Natural killer cell (primary cell): ENCODE measurements around the gene INO80C. TPM values are rescaled to one million over a fixed set of nuclear protein-coding genes. Genes with fewer than 3 reads are reported as not detected.

Source experiments
- ATAC-seq, 3 donors: fragments of 150-1000 bp in 2 of 3; fragments of 200-7000 bp in 1 of 3; cut with Tn5 transposase; 1 replicate in 1 of 3; 2 replicates in 2 of 3; pipeline ENCODE4 v1.10.0; 2021; ENCODE audit warnings: mild to moderate bottlenecking in 2 of 3, moderate library complexity in 2 of 3
- DNase-seq, 2 donors: peaks; one replicate each; pipeline versions ENCODE4 v3.0.0 to v3.0.0-alpha.2; 2013 to 2021; ENCODE audit warnings: mixed read lengths in 1 of 2
- H3K27ac ChIP-seq: one replicate; pipeline ENCODE4 v1.5.1; 2013; ENCODE audit warnings: mild to moderate bottlenecking, low read length
- H3K27me3 ChIP-seq: one replicate; pipeline ENCODE4 v1.6.1; 2013; ENCODE audit warnings: low read length; ENCODE audit not compliant: control insufficient read depth, insufficient read depth
- H3K36me3 ChIP-seq: one replicate; pipeline ENCODE4 v1.6.1; 2013; ENCODE audit warnings: low read length; ENCODE audit not compliant: control insufficient read depth, insufficient read depth
- H3K4me1 ChIP-seq: one replicate; pipeline ENCODE4 v1.6.1; 2013; ENCODE audit warnings: low read length; ENCODE audit not compliant: control insufficient read depth, insufficient read depth
- H3K4me3 ChIP-seq: one replicate; pipeline ENCODE4 v1.5.1; 2013; ENCODE audit warnings: low read length
- H3K9me3 ChIP-seq: one replicate; pipeline ENCODE4 v1.6.1; 2013; ENCODE audit warnings: low read length; ENCODE audit not compliant: control insufficient read depth, insufficient read depth
- H3K27ac Mint-ChIP-seq, 2 donors: one replicate each; pipeline ENCODE4 v1.8.0; 2022; ENCODE audit warnings: mild to moderate bottlenecking in 2 of 2, mixed read lengths in 2 of 2, moderate library complexity in 1 of 2
- H3K27me3 Mint-ChIP-seq, 2 donors: one replicate each; pipeline ENCODE4 v1.8.0; 2022; ENCODE audit warnings: low read depth in 2 of 2, mixed read lengths in 2 of 2
- H3K36me3 Mint-ChIP-seq: one replicate; pipeline ENCODE4 v1.8.0; 2022; ENCODE audit warnings: mixed read lengths
- H3K4me1 Mint-ChIP-seq, 2 donors: one replicate each; pipeline ENCODE4 v1.8.0; 2022; ENCODE audit warnings: mixed read lengths in 2 of 2
- H3K4me3 Mint-ChIP-seq: one replicate; pipeline ENCODE4 v1.8.0; 2022; ENCODE audit warnings: mild to moderate bottlenecking, moderate library complexity, mixed read lengths
- H3K9me3 Mint-ChIP-seq, 2 donors: one replicate each; pipeline ENCODE4 v1.8.0; 2022; ENCODE audit warnings: mixed read lengths in 2 of 2
- WGBS: methylation state at CpG from one replicate; pipeline ENCODE4 v1.1.7; 2013; ENCODE audit warnings: missing lambda C conversion rate; ENCODE audit not compliant: insufficient coverage; 5-methylcytosine and 5-hydroxymethylcytosine counted together
- intact Hi-C: fragments of 100-400 bp; cut with micrococcal nuclease; formaldehyde crosslinking; loops from one replicate; pipeline ENCODE4 v1.14.2; 2022
- total RNA-seq, 4 donors: library from RNA; stranded (reverse); fragments of 120-200 nt in 1 of 4; gene quantifications; one replicate each; pipeline versions ENCODE4 v1.2.3 to v1.2.4, GENCODE V29; 2013 to 2022
- TF ChIP-seq, protein P1 (sequence below): fragments of 200-600 bp; IDR thresholded peaks from one replicate; pipeline ENCODE4 v1.8.0; 2022; ENCODE audit warnings: antibody characterized with exemption

INO80C gene
- total RNA-seq, 3 donors from 2014 or later (not counting 1 experiment from before 2014, with no cell fraction given) = 17.6 to 19.5 (median 19.2) TPM

DNA sequence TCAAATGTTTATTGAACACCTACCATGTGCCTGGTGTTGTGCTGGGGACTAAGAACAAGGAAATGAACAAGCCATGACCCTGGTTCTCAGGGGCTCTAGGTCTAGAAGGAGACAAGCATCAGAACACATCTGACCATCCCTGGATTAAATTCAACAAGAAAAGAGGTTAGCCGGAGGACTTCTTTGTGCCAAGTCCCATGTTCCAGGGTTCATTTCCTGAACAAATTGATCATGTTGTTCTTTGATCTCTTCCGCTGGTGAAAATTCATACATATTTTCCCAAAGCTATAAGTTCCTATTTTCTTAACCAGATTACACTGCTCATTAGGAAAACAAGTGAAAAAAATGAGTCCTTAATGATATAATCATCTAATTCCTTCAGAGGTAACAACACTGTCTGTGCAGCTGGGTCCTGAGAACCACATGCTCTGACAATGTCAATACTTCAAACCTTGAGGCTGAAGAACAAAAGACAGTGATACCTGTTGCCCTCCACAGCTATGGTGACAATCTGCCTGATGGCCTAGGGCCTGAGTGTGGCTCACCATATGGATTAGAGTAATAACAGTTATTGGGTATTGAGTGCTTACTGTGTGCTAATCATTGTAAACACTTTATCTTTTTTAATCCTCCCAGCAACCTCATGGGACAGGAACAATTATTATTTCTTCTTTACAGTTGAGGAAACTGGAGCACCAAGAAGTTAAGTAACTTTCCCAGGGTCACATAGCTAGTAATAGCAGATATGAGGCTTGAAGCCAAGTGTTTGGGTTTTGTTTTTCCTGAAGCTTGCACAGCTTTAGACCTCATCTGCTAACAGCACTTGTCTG is 24.6 kb upstream of the INO80C start:
- no peaks in the 10 kb centered on the region for H3K27me3 Mint-ChIP-seq
- WGBS = 100% methylated on average over 2 of the region's 2 CpGs
- no peaks in the 10 kb centered on the region for H3K27me3 ChIP-seq
- H3K9me3 Mint-ChIP-seq = no peaks in the 10 kb centered on the region
- TF ChIP-seq, protein P1, sequence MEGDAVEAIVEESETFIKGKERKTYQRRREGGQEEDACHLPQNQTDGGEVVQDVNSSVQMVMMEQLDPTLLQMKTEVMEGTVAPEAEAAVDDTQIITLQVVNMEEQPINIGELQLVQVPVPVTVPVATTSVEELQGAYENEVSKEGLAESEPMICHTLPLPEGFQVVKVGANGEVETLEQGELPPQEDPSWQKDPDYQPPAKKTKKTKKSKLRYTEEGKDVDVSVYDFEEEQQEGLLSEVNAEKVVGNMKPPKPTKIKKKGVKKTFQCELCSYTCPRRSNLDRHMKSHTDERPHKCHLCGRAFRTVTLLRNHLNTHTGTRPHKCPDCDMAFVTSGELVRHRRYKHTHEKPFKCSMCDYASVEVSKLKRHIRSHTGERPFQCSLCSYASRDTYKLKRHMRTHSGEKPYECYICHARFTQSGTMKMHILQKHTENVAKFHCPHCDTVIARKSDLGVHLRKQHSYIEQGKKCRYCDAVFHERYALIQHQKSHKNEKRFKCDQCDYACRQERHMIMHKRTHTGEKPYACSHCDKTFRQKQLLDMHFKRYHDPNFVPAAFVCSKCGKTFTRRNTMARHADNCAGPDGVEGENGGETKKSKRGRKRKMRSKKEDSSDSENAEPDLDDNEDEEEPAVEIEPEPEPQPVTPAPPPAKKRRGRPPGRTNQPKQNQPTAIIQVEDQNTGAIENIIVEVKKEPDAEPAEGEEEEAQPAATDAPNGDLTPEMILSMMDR = no peak
- H3K27ac Mint-ChIP-seq = no peak overlapping the region
- ATAC-seq (no peak), DNase-seq (no peak)
- H3K36me3 Mint-ChIP-seq = no peaks in the 10 kb centered on the region
- no peak overlapping the region for H3K27ac ChIP-seq
- H3K4me1 ChIP-seq = peaks cover 17% of the 10 kb centered on the region
- H3K4me3 Mint-ChIP-seq = no peak overlapping the region
- no peaks in the 10 kb centered on the region for H3K36me3 ChIP-seq
- no peaks in the 10 kb centered on the region for H3K9me3 ChIP-seq
- intact Hi-C loops = no loop called here
- peaks cover 21 to 28% of the 10 kb centered on the region in 2 donors for H3K4me1 Mint-ChIP-seq
- H3K4me3 ChIP-seq = no peak overlapping the region

DNA sequence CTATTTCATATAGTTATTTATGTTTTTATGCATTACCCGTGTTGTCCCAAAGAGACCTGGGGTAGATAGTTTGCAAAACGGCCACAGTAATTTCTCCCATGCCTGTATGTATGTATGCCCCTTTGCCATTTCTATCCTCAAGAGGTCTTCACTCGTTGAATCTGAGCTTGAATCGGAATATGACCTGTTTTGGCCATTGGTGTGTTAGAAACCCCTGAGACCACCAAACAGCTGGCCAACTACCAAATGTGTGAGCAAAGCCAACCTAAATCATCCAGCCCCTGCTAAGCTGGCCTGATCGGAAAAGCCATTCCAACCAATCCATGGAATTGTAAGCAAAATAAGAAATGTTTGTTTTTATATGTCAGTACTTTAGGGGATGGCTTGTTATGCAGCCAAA is 23.4 kb upstream of the INO80C start:
- intact Hi-C loops = no loop called here
- Histone ChIP-seq H3K27me3 (no peaks in the 10 kb centered on the region), H3K36me3 (no peaks in the 10 kb centered on the region), H3K4me3 (no peak overlapping the region), H3K4me1 (peaks cover 6% of the 10 kb centered on the region), H3K27ac (no peak overlapping the region), H3K9me3 (no peaks in the 10 kb centered on the region)
- no peaks in the 10 kb centered on the region for H3K9me3 Mint-ChIP-seq
- H3K36me3 Mint-ChIP-seq = no peaks in the 10 kb centered on the region
- no peak overlapping the region for H3K4me3 Mint-ChIP-seq
- WGBS = 85% methylated on average over 4 of the region's 5 CpGs
- TF ChIP-seq, protein P1 = no peak
- DNase-seq (no peak), ATAC-seq (no peak)
- H3K27ac Mint-ChIP-seq = no peak overlapping the region
- H3K4me1 Mint-ChIP-seq = peaks cover 9 to 19% of the 10 kb centered on the region in 2 donors
- H3K27me3 Mint-ChIP-seq = no peaks in the 10 kb centered on the region

DNA sequence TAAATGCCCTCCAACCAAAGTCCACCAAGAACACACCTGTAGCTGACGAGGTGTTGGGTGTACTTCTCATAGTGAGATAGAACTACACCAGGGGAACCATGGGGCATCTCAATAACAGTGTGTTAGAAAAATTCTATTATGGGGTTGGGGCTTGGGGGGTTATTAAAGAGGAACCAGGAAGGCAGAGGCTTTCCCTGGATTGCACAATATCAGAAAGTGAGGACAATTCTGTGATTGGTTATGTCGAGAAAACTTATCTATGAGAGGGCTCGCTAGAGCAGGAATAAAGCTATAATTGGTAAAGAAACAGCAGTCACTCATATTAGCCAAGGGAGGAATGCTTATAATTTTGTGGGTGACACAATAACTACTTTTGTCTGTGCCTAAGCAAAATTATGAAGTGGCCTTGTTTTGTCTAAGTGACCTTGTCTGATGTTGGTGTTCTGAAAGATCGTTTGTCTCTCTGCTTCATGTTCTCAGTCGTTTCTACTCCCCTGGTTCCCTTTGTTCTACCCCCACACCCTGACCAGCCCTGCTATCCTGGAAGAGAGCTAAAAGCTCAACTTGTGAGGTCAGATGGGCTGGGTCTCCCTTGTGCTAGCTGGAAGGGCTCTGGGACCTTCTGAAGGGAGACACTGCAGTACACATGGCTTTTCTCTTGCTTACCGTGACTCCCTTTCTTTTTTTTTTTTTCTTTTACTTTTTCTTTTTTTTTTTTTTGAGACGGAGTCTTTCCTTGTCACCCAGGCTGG is 21.6 kb upstream of the INO80C start:
- Mint-ChIP-seq H3K27me3 (no peaks in the 10 kb centered on the region), H3K27ac (no peak overlapping the region), H3K36me3 (no peaks in the 10 kb centered on the region), H3K9me3 (no peaks in the 10 kb centered on the region), H3K4me1 (peaks cover 0 to 4% of the 10 kb centered on the region in 2 donors), H3K4me3 (no peak overlapping the region)
- H3K27ac ChIP-seq = no peak overlapping the region
- ATAC-seq = no peak
- intact Hi-C loops = no loop called here
- H3K9me3 ChIP-seq = no peaks in the 10 kb centered on the region
- H3K27me3 ChIP-seq = no peaks in the 10 kb centered on the region
- H3K36me3 ChIP-seq = no peaks in the 10 kb centered on the region
- TF ChIP-seq, protein P1 = no peak
- no peak for DNase-seq
- H3K4me1 ChIP-seq = no peaks in the 10 kb centered on the region
- H3K4me3 ChIP-seq = no peak overlapping the region
- 85% methylated on average over 7 of the region's 7 CpGs for WGBS
